ENCODE data around the gene CRY2. TPM values are rescaled to one million over a fixed set of nuclear protein-coding genes. Genes with fewer than 3 reads are reported as not detected.
"Not testable (repeated sequence)": the region's sequence is repeated elsewhere in the genome, so short reads cannot be mapped to it uniquely, and the experiment has no call there.

CRY2 gene
- total RNA-seq, 2 experiments from 2014 or later = 248 TPM

- H3K27me3 Mint-ChIP-seq = peaks cover 11% of the 10 kb centered on the region
- H3K4me3 Mint-ChIP-seq = no peak overlapping the region
- Histone ChIP-seq H3K4me3 (ENCODE audit: low read length) (no peak overlapping the region), H3K27ac (ENCODE audit: low read depth in 1 of 2, low read length in 2 of 2) (no peak overlapping the region), H3K27me3 (ENCODE audit: control insufficient read depth in 1 of 2, insufficient read depth in 2 of 2, low read length in 2 of 2) (peaks cover 6% of the 10 kb centered on the region in 2 experiments), H3K36me3 (ENCODE audit: insufficient read depth, low read length) (peaks cover 12% of the 10 kb centered on the region), H3K4me1 (ENCODE audit: insufficient read depth, low read length) (peaks cover 20% of the 10 kb centered on the region), H3K9me3 (ENCODE audit: control insufficient read depth in 1 of 2, insufficient read depth in 1 of 2, low read length in 2 of 2) (peaks cover 0 to 6% of the 10 kb centered on the region in 2 experiments)
- H3K9me3 Mint-ChIP-seq = no peaks in the 10 kb centered on the region
- TF ChIP-seq CTCF (IDR thresholded peaks at IDR 0.05) = no peak
- DNase-seq (no peak), ATAC-seq (ENCODE audit: poor library complexity) (no peak)
- H3K27ac Mint-ChIP-seq = no peak overlapping the region
- CTCF ChIA-PET = no interaction called here
- peaks cover 6% of the 10 kb centered on the region for H3K36me3 Mint-ChIP-seq (ENCODE audit: low read depth)
- intact Hi-C loops (cut with DNase I, micrococcal nuclease) = no loop called here
- H3K4me1 Mint-ChIP-seq (ENCODE audit: low read depth) = peaks cover 9% of the 10 kb centered on the region
- POLR2A ChIA-PET = no interaction called here
Observed at GRCh38 chr11:45905095-45905494, 57.8 kb downstream of the CRY2 start.

GRCh38 chr11:45905576-45905975 lies 58.3 kb downstream of the CRY2 start:
- H3K27ac Mint-ChIP-seq = not testable (repeated sequence)

GRCh38 chr11:45906096-45906682 lies 58.9 kb downstream of the CRY2 start:
- no peak overlapping the region for H3K27ac Mint-ChIP-seq
- Histone ChIP-seq H3K9me3 (ENCODE audit: control insufficient read depth in 1 of 2, insufficient read depth in 1 of 2, low read length in 2 of 2) (no peaks in the 10 kb centered on the region), H3K4me1 (ENCODE audit: insufficient read depth, low read length) (peaks cover 14% of the 10 kb centered on the region), H3K27me3 (ENCODE audit: control insufficient read depth in 1 of 2, insufficient read depth in 2 of 2, low read length in 2 of 2) (no peaks in the 10 kb centered on the region), H3K36me3 (ENCODE audit: insufficient read depth, low read length) (peaks cover 23% of the 10 kb centered on the region), H3K4me3 (ENCODE audit: low read length) (no peak overlapping the region), H3K27ac (ENCODE audit: low read depth in 1 of 2, low read length in 2 of 2) (no peak overlapping the region)
- peaks cover 5% of the 10 kb centered on the region for H3K27me3 Mint-ChIP-seq
- H3K4me3 Mint-ChIP-seq = no peak overlapping the region
- H3K4me1 Mint-ChIP-seq (ENCODE audit: low read depth) = peaks cover 5% of the 10 kb centered on the region
- peaks cover 17% of the 10 kb centered on the region for H3K36me3 Mint-ChIP-seq (ENCODE audit: low read depth)
- no peak for TF ChIP-seq CTCF (IDR thresholded peaks at IDR 0.05)
- DNase-seq = peak in 2 of 14 experiments; percentile 40 to 57
- ATAC-seq (ENCODE audit: poor library complexity) = no peak
- ChIA-PET CTCF (no interaction called here), POLR2A (no interaction called here)
- no peaks in the 10 kb centered on the region for H3K9me3 Mint-ChIP-seq
- intact Hi-C loops (cut with DNase I, micrococcal nuclease) = no loop called here

More at GRCh38 chr11:45905576-45905975, 58.3 kb downstream of the CRY2 start:
- H3K27me3 Mint-ChIP-seq; H3K4me1 Mint-ChIP-seq (ENCODE audit: low read depth); intact Hi-C loops (cut with DNase I, micrococcal nuclease); H3K4me3 Mint-ChIP-seq; H3K27me3 ChIP-seq (ENCODE audit: control insufficient read depth in 1 of 2, insufficient read depth in 2 of 2, low read length in 2 of 2); H3K27ac ChIP-seq (ENCODE audit: low read depth in 1 of 2, low read length in 2 of 2); H3K9me3 ChIP-seq (ENCODE audit: control insufficient read depth in 1 of 2, insufficient read depth in 1 of 2, low read length in 2 of 2); ATAC-seq (ENCODE audit: poor library complexity); DNase-seq; CTCF ChIA-PET; H3K9me3 Mint-ChIP-seq; H3K4me3 ChIP-seq (ENCODE audit: low read length); POLR2A ChIA-PET: not testable (repeated sequence)
- H3K36me3 ChIP-seq (ENCODE audit: insufficient read depth, low read length) = peaks cover 17% of the 10 kb centered on the region
- H3K36me3 Mint-ChIP-seq (ENCODE audit: low read depth) = peaks cover 11% of the 10 kb centered on the region
- peaks cover 16% of the 10 kb centered on the region for H3K4me1 ChIP-seq (ENCODE audit: insufficient read depth, low read length)

Measured in CD4-positive, alpha-beta T cell (primary cell).